Upper lobe of right lung (tissue), 1 donor: ENCODE data around the gene HES7. TPM values are rescaled to one million over a fixed set of nuclear protein-coding genes. Genes with fewer than 3 reads are reported as not detected.

Source experiments
- ATAC-seq: fragments of 200-7000 bp; cut with Tn5 transposase; one replicate; pipeline ENCODE4 v1.9.1; 2020; ENCODE audit warnings: mild to moderate bottlenecking, moderate library complexity
- DNase-seq: peaks from one replicate; pipeline ENCODE4 v3.0.0-alpha.2; 2020
- H3K27ac ChIP-seq: fragments of 200-600 bp; one replicate; pipeline ENCODE4 v1.8.0; 2022
- H3K27me3 ChIP-seq: fragments of 200-600 bp; one replicate; pipeline ENCODE4 v1.8.0; 2022; ENCODE audit warnings: mild to moderate bottlenecking
- H3K36me3 ChIP-seq: fragments of 200-600 bp; one replicate; pipeline ENCODE4 v1.8.0; 2022
- H3K4me1 ChIP-seq: fragments of 200-600 bp; one replicate; pipeline ENCODE4 v1.8.0; 2022
- H3K4me3 ChIP-seq: fragments of 200-600 bp; one replicate; pipeline ENCODE4 v1.8.0; 2022; ENCODE audit warnings: mild to moderate bottlenecking
- H3K9me3 ChIP-seq: fragments of 200-600 bp; one replicate; pipeline ENCODE4 v1.8.0; 2022
- intact Hi-C: fragments of 100-400 bp; cut with DNase I; formaldehyde crosslinking; loops from one replicate; pipeline ENCODE4 v1.11.0; 2022
- total RNA-seq: library from RNA; stranded (reverse); fragmentation: NEBNext Ultra II Directional; extraction: Animal tissue kit (Norgen Biotek cat#: 25700); gene quantifications from one replicate; pipeline ENCODE4 v1.2.1, GENCODE V29; 2021
- TF ChIP-seq, protein P1 (sequence below): fragments of 200-600 bp; IDR thresholded peaks from one replicate; pipeline ENCODE4 v1.8.0; 2022; ENCODE audit warnings: antibody characterized with exemption
- donor health status: DM: no; HTN: yes; CAD: no; lungs with severe emphysema.

HES7 gene
- total RNA-seq, 1 donor from 2014 or later: not detected

DNA sequence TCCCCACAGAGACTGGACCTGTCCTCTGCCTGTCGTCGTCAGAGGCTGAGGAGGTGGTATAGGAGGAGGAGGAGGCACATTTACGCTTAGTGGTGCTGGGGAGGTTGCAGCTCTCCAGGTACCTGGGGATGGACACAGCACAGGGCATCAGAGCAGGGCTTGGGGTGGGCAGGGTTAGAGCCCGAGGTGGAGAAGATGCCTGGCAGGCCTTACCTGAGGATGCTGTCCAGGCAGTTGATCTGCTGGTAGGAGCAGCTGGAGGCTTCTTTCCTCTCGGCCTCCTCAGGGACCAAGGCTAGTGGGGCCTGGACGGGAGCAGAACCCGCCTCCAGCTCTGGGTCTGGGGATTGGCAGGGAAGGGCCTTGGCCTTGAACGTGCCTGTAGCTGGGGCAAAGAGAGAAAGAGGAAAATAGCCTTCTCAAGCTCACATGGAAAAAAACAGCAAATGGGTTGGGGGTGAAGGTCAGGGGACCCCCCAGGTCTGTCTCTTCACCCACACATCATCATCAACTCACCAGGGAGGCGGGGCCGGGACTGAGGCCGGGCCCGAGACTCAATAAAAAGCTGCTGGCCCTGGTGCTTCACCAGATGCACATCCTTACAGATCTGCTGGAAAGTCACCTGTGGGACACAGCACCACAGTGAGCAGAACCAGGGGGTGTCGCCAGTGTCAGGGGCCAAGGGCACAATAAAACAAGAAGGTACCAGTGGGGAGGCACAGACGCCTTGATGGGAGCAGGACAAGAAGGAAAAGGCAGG, 22.7 kb upstream of the HES7 start:
- no peaks in the 10 kb centered on the region for H3K9me3 ChIP-seq
- H3K36me3 ChIP-seq: peaks cover 93% of the 10 kb centered on the region
- DNase-seq (peak; percentile 55), ATAC-seq (no peak)
- H3K27me3 ChIP-seq: no peaks in the 10 kb centered on the region
- H3K27ac ChIP-seq: peak overlapping the region; percentile 6
- TF ChIP-seq, protein P1, sequence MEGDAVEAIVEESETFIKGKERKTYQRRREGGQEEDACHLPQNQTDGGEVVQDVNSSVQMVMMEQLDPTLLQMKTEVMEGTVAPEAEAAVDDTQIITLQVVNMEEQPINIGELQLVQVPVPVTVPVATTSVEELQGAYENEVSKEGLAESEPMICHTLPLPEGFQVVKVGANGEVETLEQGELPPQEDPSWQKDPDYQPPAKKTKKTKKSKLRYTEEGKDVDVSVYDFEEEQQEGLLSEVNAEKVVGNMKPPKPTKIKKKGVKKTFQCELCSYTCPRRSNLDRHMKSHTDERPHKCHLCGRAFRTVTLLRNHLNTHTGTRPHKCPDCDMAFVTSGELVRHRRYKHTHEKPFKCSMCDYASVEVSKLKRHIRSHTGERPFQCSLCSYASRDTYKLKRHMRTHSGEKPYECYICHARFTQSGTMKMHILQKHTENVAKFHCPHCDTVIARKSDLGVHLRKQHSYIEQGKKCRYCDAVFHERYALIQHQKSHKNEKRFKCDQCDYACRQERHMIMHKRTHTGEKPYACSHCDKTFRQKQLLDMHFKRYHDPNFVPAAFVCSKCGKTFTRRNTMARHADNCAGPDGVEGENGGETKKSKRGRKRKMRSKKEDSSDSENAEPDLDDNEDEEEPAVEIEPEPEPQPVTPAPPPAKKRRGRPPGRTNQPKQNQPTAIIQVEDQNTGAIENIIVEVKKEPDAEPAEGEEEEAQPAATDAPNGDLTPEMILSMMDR: no peak
- no peak overlapping the region for H3K4me3 ChIP-seq
- intact Hi-C loops: no loop called here
- peaks cover 18% of the 10 kb centered on the region for H3K4me1 ChIP-seq

DNA sequence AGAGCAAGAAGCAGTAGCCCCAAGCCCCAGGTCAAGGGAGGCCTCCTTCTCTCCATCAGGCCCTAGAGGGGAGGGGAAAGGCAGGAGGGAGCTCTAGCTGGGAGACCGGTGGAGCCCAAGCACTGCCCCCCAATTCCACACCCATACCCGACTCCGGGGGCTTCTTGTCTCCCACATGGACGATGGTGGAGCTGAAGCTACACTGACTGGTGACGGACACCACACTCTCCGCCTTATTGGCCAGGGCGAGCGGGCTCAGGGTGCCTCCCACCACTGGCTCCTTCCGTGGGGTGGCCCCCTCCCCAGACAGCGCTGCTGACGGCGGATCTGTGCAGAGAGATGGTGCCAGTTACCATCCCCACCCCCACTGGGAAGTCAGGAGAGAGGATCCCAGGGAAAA, 21.9 kb upstream of the HES7 start:
- TF ChIP-seq, protein P1: no peak
- intact Hi-C loops: no loop called here
- no peak for ATAC-seq
- Histone ChIP-seq H3K4me3 (no peak overlapping the region), H3K4me1 (peaks cover 16% of the 10 kb centered on the region), H3K36me3 (peaks cover 100% of the 10 kb centered on the region), H3K9me3 (no peaks in the 10 kb centered on the region), H3K27ac (no peak overlapping the region), H3K27me3 (no peaks in the 10 kb centered on the region)
- peak; percentile 63 for DNase-seq

DNA sequence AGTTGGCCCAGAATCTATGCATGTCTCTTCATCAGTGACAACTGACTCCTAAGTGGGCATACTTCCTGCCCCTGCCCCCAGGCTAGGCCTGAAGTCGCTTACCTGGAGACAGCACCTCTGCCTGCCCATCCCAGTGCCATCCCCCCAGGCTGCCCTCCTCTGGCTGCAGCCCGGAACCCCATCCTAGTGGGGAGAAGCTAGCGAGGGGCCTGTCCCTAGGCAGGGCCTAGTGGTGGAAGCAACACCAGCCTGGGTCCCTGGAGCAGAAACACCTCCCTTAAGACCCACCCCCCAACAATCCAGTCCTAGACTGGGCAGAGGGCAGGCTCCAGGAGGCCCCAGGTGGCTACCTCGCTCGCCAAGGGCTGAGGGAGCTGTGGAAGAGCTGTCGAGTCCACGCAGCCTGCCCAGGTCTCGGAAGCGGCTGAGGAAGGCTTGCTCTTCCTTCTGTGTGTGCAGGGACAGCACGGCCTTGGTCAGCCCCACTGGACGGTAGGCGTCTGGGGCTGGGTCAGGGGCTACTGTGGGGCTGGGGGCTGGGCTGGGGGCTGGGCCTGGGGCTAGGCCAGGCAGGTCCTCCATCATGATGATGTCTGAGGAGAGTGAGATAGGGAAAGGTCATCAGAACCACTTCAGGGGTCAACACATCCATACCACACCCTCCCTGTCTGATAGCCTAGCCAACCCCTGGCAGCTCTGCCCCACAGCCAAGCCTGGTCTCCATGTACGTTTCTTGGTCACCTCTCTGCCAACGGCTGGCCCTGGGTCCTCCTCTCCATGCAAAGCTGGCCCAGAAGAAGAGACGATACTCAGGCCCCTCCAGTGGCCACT, 20.7 kb upstream of the HES7 start:
- Histone ChIP-seq H3K4me3 (no peak overlapping the region), H3K36me3 (peaks cover 100% of the 10 kb centered on the region), H3K4me1 (peaks cover 8% of the 10 kb centered on the region), H3K27me3 (no peaks in the 10 kb centered on the region), H3K9me3 (no peaks in the 10 kb centered on the region), H3K27ac (no peak overlapping the region)
- TF ChIP-seq, protein P1: no peak
- peak; percentile 63 for DNase-seq
- intact Hi-C loops: no loop called here
- ATAC-seq: no peak

DNA sequence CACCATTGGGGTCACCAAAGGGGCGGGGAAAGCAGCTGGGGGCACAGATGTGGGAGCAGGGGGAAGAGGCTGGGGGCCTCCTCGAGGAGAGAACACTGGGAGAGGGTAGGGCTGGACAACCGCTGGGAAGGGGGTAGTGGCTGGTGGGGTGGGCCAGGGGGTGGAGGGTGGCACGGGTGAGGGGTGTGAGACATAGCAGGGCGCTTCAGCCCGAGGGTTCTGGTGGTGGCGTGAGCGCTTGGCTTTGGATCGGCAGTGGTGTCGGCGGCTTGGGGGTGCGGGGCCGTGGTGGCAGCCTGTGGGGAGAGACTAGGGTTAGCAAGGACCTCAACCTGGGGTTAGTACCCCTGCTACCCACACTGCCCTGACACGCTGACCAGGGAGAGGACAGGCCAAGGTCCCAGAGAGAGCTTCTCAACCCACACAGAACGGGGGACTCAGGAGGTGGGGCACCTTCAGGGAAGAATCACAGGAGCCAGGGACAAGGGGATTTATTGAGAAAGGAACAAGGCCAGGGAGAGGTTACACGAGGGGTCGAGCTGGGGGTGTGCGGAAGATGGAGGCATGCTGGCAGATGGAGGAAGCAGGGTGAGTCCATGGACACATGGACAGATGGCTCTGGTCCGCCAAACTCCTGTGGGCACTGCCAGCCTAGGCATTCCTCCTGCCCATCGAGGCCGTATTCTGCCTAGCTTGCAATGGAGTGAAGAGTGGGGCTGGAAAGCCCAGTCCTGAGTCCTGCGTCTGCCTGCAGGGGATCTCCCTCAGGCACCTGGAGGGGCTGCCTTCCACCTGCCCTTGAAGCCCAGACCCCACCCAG, 19.9 kb upstream of the HES7 start:
- H3K9me3 ChIP-seq: no peaks in the 10 kb centered on the region
- intact Hi-C loops: no loop called here
- no peak for ATAC-seq
- H3K4me1 ChIP-seq: peaks cover 16% of the 10 kb centered on the region
- peaks cover 96% of the 10 kb centered on the region for H3K36me3 ChIP-seq
- no peaks in the 10 kb centered on the region for H3K27me3 ChIP-seq
- no peak overlapping the region for H3K27ac ChIP-seq
- H3K4me3 ChIP-seq: no peak overlapping the region
- peak; percentile 57 for DNase-seq
- TF ChIP-seq, protein P1: no peak

DNA sequence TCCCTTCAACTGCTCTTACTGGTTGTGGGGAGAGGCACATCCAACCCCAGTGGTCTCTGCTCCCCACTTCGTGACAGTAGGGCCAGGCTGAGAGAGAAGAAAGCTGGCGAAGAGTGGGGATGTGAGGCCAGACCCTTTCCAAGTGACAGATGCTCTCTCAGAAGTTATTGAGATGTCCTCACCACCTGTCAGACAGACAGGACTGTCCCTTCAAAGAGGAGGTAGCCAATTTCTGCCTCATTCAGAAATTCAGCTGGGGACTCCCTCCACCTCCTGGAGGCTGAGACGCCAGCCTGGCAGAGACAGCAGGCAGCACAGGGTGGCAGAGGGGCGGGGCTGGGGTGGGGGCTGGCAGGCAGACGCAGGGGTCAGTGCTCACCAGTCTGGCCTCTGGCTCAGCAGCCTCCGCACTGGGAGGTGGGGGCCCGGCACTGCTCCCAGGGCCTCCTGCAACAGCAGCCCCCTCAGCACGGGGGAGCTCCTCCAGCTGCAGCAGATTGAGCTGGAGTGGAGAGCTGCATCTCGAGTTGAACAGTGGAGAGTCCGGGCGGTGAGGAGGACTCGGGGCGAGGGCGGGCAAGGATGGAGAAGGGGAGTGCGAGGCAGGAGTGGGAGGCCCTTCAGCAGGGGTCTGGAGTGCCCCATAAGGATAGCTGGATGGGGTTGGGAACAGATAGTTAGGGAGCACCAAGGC, 19.1 kb upstream of the HES7 start:
- no peak overlapping the region for H3K4me3 ChIP-seq
- TF ChIP-seq, protein P1: no peak
- ATAC-seq (no peak), DNase-seq (no peak)
- no peaks in the 10 kb centered on the region for H3K27me3 ChIP-seq
- H3K36me3 ChIP-seq: peaks cover 89% of the 10 kb centered on the region
- intact Hi-C loops: no loop called here
- no peaks in the 10 kb centered on the region for H3K9me3 ChIP-seq
- H3K27ac ChIP-seq: no peak overlapping the region
- peaks cover 17% of the 10 kb centered on the region for H3K4me1 ChIP-seq
